ENCODE results near the gene UBE3B.

GRCh38 chr12:109497675-109498074 is 20.2 kb downstream of the UBE3B start:
- TF ChIP-seq CTCF (IDR thresholded peaks at IDR 0.05), result no peak
- no peak for TF ChIP-seq POLR2A (IDR thresholded peaks at IDR 0.05)

Measured in prostate gland (tissue), 2 donors.